SK-N-MC (cell line): ENCODE data around the gene EXD3.

Experiments used
- DNase-seq: peaks from one replicate; pipeline ENCODE4 v3.0.0-alpha.2; 2011; ENCODE audit warnings: low read depth, low spot score
- H3K27ac ChIP-seq: fragments of 200-600 bp; sonication (generic); 2 replicates; pipeline ENCODE4 v1.5.1; 2016; ENCODE audit warnings: mixed run types
- H3K36me3 ChIP-seq: fragments of 200-600 bp; sonication (generic); 2 replicates; pipeline ENCODE4 v1.6.1; 2017; ENCODE audit warnings: antibody characterized with exemption, low read length, mixed read lengths; ENCODE audit not compliant: insufficient read depth
- H3K4me3 ChIP-seq: fragments of 200-600 bp; sonication (generic); 2 replicates; pipeline ENCODE4 v1.5.1; 2016
- H3K9ac ChIP-seq: fragments of 200-600 bp; sonication (generic); 2 replicates; pipeline ENCODE4 v1.8.0; 2017; ENCODE audit warnings: mixed run types, mixed read lengths; ENCODE audit not compliant: insufficient read length
- H3K9me3 ChIP-seq: fragments of 200-600 bp; sonication (generic); 2 replicates; pipeline ENCODE4 v1.6.1; 2017; ENCODE audit warnings: low read depth, mild to moderate bottlenecking, antibody characterized with exemption, low read length, moderate library complexity, mixed read lengths
- EZH2 ChIP-seq: fragments of 200-600 bp; sonication (generic); IDR thresholded peaks from one replicate; pipeline ENCODE4 v1.6.1; 2017; ENCODE audit warnings: antibody characterized with exemption
- FOXP2 ChIP-seq: optimal IDR thresholded peaks from 2 replicates; pipeline ENCODE3; 2011; ENCODE audit warnings: mild to moderate bottlenecking, moderate library complexity; ENCODE audit not compliant: insufficient read depth; ENCODE audit errors: extremely low read length, control extremely low read depth
- POLR2AphosphoS5 ChIP-seq: IDR thresholded peaks from 2 replicates; pipeline ENCODE4 v1.6.1; 2012; ENCODE audit warnings: mild to moderate bottlenecking, low read depth, low read length, borderline replicate concordance

EXD3 gene

DNA sequence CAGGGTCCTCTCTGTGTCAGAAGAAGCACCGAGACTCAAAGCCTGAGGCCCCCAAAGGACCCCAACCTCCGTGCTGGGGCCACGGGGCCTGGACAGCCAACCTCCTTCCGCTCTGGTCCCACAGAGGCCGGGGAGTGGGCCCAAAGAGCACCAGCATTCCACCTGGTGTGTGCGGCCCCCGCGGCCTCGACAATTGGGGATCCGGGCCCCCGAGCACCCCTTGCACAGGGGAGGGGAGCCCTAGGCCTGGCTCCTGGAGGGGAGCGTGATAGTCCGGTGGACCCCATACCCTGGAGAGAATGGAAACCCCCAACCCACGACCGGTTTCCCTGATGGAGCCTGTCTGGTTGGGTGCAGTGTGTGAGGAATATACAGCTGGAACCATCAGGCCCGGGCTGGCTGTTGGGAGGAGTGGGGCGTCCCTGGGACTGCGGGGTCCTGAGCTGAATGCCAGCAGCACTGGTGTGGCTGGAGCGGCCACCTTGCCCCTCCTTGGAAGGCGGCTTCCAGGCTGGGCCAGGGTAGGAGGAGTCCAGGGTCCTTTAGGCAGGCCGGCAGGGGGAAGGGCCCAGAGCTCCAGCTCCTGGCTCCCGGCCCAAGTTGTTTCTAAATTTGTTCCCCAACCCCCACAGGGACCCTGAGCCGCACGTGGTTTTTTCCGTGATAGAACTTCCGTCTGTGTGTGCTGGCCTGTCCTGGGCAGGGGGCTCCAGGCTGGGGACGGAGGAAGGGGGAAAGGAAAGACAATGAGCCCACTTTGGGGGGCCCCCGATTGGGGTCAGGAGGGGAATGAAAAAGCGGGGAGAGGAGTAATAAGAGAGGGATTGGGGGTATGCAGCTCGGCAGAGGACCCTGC, 146.3 kb downstream of the EXD3 start:
- Histone ChIP-seq H3K9me3 (no peaks in the 10 kb centered on the region), H3K4me3 (peak overlapping the region; percentile 24), H3K36me3 (no peaks in the 10 kb centered on the region; the same call in 1 of the 2 replicates), H3K27ac (peak overlapping the region; percentile 82), H3K9ac (peak overlapping the region; percentile 73)
- DNase-seq, result no peak
- TF ChIP-seq POLR2AphosphoS5 (no peak; the same call in 1 of the 2 replicates), EZH2 (no peak), FOXP2 (no peak)

- Histone ChIP-seq H3K4me3 (no peak overlapping the region), H3K9me3 (no peaks in the 10 kb centered on the region), H3K27ac (peak overlapping the region; percentile 82), H3K36me3 (no peaks in the 10 kb centered on the region; the same call in 1 of the 2 replicates), H3K9ac (no peak overlapping the region)
- TF ChIP-seq EZH2 (no peak), FOXP2 (no peak), POLR2AphosphoS5 (no peak)
- DNase-seq, result no peak
Observed at GRCh38 chr9:137275588-137276472, 147.1 kb downstream of the EXD3 start.

GRCh38 chr9:137275203-137275587, 147.8 kb downstream of the EXD3 start:
- TF ChIP-seq POLR2AphosphoS5 (no peak), EZH2 (no peak), FOXP2 (no peak)
- DNase-seq, result no peak
- H3K36me3 ChIP-seq, result no peaks in the 10 kb centered on the region; the same call in 1 of the 2 replicates
- no peak overlapping the region for H3K9ac ChIP-seq
- no peak overlapping the region for H3K27ac ChIP-seq
- H3K9me3 ChIP-seq, result no peaks in the 10 kb centered on the region
- H3K4me3 ChIP-seq, result no peak overlapping the region

DNA sequence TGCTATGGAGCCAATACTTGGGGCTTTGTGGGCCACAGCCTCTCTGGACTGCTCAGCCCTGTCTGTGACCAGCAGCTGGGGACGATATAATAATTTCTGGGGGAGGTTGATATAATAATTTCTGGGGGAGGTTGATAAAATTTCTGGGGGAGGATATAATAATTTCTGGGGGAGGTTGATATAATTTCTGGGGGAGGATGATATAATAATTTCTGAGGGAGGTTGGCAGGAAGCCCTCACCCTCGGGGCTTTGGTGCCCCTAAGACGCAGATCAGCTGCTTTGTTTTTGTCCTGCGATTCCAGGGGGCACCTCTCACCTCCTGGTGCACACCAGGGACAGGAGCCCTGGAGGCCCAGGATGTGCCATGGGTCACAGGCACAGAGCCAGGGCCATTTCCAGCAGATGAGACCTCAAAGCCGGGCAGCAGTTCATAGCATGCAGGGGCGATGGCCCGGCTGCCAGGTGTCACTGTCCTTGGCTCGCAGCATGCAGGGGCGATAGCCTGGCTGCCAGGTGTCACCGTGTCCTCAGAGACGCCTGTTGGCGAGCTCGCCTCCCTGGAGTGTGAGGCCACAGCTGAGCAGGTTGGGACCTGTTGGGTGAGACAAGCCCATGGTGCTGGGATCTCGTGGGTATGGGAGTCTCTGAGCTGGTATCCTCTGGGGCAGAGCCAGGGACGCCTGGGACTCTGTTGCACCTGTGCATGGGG, 149.2 kb downstream of the EXD3 start:
- no peak for DNase-seq

DNA sequence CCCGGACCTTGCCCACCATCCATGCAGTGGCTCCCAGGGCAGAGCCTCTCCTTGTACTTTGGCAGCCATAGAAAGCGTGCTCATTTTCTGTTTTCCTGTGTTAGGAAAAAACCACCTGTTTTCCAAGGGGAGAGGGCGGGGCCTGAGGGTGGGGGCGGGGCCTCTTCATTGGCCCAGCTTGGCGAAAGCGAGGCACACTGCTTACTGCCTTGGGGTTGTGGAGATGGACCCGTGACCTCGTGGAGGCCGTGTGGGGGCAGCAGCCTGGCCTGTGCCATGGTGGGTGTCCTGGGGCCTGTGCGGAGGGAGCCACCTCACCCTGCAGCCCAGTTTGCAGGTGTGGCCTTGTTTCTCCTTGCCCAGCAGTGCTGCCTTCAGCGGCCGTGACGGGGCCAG, 149.9 kb downstream of the EXD3 start:
- no peak overlapping the region for H3K27ac ChIP-seq
- TF ChIP-seq EZH2 (no peak), POLR2AphosphoS5 (no peak), FOXP2 (no peak)
- no peak overlapping the region for H3K4me3 ChIP-seq
- no peak overlapping the region for H3K9ac ChIP-seq
- no peaks in the 10 kb centered on the region for H3K9me3 ChIP-seq
- no peak for DNase-seq
- H3K36me3 ChIP-seq, result peaks cover 7% of the 10 kb centered on the region; the same call in 1 of the 2 replicates

More for the DNA sequence above, 149.2 kb downstream of the EXD3 start:
- no peak overlapping the region for H3K9ac ChIP-seq
- H3K36me3 ChIP-seq, result peaks cover 3% of the 10 kb centered on the region; the same call in 1 of the 2 replicates
- H3K9me3 ChIP-seq, result no peaks in the 10 kb centered on the region
- no peak overlapping the region for H3K27ac ChIP-seq
- TF ChIP-seq POLR2AphosphoS5, result no peak
- no peak for TF ChIP-seq EZH2
- TF ChIP-seq FOXP2, result no peak
- H3K4me3 ChIP-seq, result no peak overlapping the region

DNA sequence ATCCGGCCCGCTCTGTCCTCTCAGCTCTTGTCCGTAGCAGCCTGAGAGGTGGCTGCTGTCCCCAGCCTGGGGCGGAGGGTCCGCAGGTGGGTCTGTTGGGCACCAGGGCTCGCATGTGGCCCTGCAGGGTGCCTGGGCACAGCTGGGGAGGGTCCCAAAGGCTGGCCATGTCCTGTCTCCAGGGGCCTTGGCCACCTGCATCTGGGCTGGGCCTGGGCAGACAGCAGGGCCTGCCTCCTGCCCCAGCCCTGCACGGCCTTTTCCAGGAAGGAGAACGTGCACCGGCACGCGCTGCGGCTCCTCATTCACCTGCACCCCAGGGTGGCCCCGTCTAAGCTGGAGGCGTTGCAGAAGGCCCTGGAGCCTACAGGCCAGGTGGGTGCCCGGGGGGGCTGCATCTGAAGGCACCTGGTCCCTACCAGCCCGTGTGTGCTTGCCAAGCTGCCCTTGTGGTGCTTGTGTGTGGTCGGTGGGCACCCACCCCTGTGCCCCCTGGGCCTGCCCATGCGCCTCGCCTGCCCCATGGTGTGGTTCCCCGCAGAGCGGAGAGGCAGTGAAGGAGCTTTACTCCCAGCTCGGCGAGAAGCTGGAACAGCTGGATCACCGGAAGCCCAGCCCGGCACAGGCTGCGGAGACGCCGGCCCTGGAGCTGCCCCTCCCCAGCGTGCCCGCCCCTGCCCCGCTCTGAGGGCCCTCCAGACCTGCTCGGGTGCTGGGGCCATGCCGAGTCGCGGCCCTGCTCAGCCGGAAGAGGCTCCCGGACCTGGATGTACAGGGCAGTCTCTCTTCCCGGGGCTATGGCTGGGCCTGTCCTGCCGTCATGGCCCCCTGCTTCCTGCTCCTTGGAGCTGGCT, 150.5 kb downstream of the EXD3 start:
- no peak for TF ChIP-seq FOXP2
- no peak for TF ChIP-seq POLR2AphosphoS5
- TF ChIP-seq EZH2, result no peak
- DNase-seq, result no peak
- Histone ChIP-seq H3K36me3 (peaks cover 10% of the 10 kb centered on the region; the same call in 1 of the 2 replicates), H3K9ac (no peak overlapping the region), H3K4me3 (no peak overlapping the region), H3K27ac (no peak overlapping the region), H3K9me3 (no peaks in the 10 kb centered on the region)

DNA sequence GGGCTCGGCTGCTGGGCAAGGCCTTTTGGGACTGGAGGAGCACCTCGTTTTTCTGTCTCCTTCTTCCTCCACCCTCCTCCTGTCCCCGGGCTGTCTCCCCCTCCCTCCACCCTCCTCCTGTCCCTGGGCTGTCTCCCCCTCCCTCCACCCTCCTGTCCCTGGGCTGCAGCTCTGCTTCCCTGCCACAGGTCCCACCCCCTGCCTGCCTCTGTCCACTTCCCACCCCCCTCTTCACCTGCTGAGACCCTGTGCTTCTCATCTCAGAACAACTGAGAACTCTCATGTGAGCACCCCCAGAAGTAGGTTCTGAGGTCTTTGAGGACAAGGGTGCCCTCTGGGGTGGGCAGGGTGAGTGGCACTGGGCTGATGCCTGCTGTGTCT, 151.3 kb downstream of the EXD3 start:
- TF ChIP-seq FOXP2, result no peak
- TF ChIP-seq EZH2, result no peak
- no peak for TF ChIP-seq POLR2AphosphoS5
- H3K9ac ChIP-seq, result no peak overlapping the region
- no peak for DNase-seq
- peaks cover 14% of the 10 kb centered on the region; the same call in 1 of the 2 replicates for H3K36me3 ChIP-seq
- no peaks in the 10 kb centered on the region for H3K9me3 ChIP-seq
- H3K27ac ChIP-seq, result peak overlapping the region; percentile 57; the same call in 1 of the 2 replicates
- no peak overlapping the region for H3K4me3 ChIP-seq
